Activated CD4-positive, alpha-beta T cell treated with anti-CD3 and anti-CD28 coated beads, Interleukin-10, Interleukin-2, amounts not matched to agents 100 ng/mL and 50 ng/mL, durations not matched to agents 16 hours and 8 hours (primary cell): ENCODE data around the gene USF2.

Experiments
- DNase-seq: peaks from one replicate; pipeline ENCODE4 v3.0.0-alpha.2; 2020

USF2 gene

DNA sequence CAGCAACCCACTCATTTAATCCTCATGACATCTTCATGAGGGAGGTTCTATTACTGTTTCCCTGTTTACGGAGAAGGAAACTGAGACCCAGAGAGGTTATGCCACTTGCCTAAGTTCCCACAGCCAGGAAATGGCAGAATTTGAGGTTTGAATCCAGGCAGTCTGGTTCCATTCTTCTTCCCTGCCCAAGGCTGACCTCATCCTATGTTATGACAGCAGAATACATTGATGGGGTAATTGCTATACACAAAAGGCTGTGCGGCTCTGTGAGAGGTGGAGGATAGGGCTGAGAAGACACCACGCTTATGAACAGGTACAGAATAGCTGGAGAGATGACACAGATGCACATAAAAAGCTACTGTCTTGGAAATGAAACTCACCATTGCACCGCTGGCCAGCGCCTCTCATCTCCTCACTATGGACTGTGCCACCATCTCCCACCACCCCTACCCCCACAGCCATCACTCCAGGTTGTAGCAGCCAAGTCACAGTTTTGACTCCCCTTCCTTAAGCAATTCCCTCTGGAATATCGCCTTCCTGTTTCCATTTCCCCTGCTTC, 34.7 kb downstream of the USF2 start:
- no peak for DNase-seq

DNA sequence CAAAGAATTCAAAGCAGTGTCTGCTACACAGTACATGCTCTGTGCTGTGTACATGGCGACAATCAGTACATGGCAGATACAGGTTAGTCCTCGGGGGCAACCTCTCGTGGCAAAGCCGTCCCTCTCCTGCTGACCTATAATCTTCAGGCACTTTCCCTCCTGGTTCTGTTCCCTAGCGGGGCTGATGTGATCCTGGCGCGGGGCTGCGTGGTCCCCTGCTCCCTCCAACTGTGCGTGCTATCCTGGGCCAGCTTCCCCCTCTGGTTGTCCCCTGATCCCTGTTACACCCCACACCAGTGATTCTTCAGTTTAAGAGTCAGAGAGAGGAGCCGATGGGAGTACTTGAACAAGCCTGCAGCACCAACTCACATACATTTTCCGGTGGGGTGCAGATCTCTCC, 35.3 kb downstream of the USF2 start:
- DNase-seq = no peak

DNA sequence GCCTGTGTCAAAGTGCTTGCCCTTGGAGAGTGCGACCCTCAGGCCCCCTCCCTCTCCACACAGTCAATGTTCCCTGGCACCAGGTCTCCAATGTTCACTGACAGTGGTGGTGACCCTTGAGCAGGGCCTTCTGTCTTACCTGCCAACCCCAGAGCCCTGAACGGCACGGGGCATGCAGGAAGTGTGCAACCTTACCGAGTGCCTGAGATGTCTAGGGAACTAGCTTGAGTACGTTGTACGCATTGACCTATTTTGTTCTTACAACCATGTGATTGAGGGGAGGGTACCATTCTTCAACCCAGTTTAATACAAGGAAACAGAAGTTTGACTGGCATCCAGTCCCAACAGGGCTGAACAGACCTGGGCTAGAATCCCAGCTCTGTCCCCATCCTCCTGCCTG, 36.4 kb downstream of the USF2 start:
- DNase-seq = no peak

- no peak for DNase-seq
Observed at GRCh38 chr19:35306473-35307246, 37.9 kb downstream of the USF2 start.

DNA sequence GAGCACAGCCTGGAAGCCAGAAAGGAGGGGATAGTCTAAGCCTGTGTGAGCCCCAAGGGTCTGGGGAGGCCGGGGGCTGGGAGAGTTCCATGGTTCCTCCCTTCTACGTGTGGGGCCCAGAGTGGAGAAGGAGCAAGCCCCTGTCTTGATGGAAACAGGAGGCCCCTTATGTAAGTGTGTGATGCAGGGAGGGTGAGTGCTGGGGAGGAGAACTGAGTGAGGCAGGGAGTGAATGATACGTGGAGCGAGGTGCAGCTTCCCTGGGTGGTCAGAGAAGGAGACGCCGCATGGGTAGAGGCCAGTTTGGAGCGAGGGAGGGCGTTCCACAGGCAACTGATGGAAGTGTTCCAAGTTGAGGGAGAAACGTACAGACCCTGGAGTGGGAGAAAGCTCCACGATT, 39.2 kb downstream of the USF2 start:
- DNase-seq = no peak

DNA sequence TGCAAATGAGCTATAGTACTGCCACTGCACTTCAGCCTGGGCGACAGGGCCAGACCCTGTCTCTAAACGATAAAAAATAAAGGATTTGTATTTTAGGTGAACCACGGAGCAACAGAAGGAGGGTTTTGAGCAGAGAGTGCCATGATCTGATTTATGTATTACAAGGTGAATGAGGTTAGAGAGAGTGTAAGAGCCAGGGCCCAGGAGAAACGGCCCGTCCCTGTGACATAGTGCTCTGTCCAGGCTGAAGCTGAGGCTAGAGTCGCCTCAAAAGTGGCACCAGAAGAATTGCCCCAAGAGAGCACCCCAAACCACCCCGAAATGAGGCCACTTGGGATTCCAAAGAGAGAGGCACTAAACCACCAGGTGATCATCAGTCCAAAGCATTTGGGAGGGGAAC, 40.1 kb downstream of the USF2 start:
- no peak for DNase-seq

- no peak for DNase-seq
Observed at GRCh38 chr19:35309481-35310279, 40.9 kb downstream of the USF2 start.

DNA sequence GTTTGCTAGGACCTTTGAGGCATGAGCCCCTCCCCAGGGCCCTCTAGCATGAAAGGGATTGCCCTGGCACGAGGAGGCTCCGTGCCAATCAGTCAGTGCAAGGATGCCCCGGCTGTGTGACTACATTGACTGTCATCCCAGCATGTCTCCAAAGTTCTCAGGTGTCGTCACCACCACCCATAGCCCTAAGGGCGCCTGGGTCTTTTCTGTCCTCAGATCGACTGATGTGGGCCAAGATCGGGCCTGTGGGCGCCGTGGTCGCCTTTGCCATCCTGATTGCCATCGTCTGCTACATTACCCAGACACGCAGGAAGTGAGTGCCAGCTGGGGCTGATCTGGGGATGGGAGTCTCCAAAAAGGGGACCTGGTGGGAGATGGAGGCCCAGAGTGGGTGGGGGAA, 41.6 kb downstream of the USF2 start:
- no peak for DNase-seq

GRCh38 chr19:35310811-35311465, 42.2 kb downstream of the USF2 start:
- no peak for DNase-seq

GRCh38 chr19:35311901-35312665, 43.3 kb downstream of the USF2 start:
- no peak for DNase-seq

GRCh38 chr19:35313587-35313986, 44.8 kb downstream of the USF2 start:
- DNase-seq = no peak

DNA sequence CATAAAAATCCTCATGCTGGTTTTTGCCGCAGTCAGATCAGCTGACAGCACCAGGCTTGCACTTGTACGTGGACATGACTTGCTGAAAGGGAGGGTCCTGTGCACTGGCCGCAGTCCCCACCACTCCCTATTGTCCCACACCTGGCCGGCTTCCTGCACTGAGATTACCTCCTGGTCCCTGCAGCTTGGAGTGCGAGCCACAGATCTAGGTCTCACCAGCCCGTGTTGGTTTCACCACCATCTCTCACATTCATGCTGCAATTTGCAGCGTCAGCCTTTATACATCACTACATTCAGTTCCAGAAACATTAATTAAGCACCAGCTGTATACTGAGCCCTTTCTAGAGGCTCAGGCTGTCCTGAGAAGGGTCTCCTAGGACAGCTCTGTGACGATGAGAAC, 45.3 kb downstream of the USF2 start:
- no peak for DNase-seq

DNA sequence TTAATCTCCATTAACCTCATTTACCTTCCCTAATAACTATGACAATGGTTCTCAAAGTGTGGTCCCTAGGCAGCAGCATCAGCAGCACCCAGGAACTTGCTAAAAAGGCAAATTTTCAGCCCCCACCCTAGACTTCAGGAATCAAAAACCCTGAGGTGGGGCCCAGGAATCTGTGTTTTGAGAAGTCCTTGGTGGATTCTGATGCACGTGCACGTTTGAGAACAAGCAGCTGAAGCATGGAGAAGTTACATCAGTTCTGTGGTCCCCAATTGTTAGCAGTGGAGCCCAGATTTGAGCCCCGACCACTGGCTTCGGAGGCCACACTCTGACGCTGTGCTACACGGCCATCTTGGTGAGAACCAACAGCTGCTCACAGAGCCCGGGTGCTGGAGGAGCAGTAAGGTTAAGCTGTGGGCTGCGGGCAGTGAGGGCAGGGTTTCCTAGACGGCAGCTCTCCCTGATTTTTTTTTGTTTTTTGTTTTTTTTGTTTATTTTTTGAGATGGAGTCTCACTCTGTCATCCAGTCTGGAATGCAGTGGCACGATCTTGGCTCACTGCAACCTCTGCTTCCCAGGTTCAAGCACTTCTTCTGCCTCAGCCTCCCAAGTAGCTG, 46.2 kb downstream of the USF2 start:
- DNase-seq = no peak

DNA sequence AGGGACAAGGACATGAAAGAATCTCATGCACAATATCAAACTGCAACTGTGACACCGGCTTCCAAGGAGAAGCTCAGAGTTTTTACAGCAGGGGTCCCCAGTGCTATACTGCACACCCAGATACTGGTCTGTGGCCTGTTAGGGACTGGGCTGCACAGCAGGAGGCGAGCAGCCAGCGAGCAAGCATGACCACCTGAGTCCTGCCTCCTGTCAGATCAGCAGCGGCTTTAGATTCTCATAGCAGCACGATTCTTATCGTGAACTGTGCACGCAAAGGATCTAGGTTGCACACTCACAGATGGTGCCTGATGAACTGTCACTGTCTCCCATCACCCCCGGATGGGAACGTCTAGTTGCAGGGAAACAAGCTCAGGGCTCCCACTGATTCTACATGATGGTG, 47.1 kb downstream of the USF2 start:
- no peak for DNase-seq

- no peak for DNase-seq
Observed at GRCh38 chr19:35316560-35316959, 47.8 kb downstream of the USF2 start.

- no peak for DNase-seq
Observed at GRCh38 chr19:35317464-35318043, 48.8 kb downstream of the USF2 start.

DNA sequence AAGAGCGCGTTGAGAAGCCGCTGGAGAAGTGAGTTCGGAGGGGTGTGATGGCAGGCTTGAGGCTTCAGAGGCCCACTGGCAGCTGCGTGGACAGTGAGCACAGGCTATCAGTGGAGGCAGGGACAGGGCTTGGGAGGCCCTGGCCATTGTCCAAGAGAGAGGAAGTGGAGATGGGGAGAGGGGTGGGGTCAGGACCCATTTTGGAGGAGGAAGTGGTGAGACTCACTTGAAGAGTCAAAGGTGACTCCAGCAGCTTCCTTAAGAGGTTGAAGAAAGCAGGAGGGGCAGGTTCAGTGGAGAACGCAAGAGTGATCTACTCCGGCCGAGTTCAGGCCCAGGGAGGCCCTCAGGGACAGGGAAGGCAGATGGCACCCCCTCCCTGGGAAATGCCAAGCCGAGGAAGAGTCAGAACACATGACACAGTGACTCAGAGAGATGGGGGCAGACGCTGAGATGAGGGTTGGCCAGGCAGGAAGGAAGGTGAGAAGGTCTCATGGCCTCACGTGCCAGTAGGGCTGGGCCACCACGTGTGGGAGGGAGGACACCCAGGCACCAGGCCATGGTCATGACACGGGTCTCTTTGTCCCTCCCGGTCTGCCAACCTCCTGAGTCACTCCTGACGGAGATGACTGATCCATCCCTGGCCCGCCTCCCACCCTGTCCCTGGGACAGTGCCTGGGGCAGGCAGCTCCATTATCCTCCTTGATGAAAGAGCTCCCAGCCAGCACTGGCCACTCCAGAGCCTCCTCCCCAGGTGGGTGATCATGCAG, 50.1 kb downstream of the USF2 start:
- no peak for DNase-seq

- no peak for DNase-seq
Observed at GRCh38 chr19:35320065-35320713, 51.4 kb downstream of the USF2 start.

DNA sequence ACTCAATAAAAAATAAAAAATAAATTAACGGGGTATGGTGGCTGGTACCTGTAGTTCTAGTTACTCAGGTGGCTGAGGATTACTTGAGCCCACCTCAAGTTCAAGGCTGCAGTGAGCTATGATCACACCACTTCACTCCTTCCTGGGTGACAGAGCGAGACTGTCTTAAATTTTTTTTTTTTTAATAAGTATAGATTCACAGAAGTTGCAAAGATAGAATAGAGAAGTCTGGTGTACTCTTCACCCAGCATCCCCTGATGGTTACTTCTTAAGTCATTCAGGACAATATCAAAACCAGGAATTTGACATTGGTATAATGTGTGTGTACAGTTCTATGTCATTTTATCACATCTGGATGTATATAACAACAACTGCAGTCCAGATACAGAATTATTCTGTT, 52.5 kb downstream of the USF2 start:
- DNase-seq = no peak

GRCh38 chr19:35322014-35322413, 53.3 kb downstream of the USF2 start:
- DNase-seq = no peak

DNA sequence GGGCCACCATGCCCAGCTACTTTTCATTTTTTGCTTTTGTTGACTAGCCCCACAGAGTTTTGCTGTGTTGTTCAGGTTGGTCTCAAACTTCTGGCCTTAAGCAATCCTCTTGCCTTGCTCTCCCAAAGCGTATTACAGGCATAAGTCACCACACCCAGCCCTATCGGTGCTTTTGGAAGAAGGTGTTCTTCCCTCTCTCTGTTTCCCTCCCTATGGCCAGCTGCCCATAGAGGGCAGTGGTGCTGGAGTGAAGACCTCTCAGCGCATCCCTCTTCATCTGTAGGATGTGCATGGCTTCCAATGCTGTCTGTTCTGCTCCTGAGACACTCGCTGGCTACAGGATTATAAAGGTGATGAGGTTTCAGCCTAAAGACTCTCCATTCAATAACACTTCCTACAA, 58.9 kb downstream of the USF2 start:
- no peak for DNase-seq
